GM06990 (cell line): ENCODE data around the gene ADCK2.

Source experiments
- DNase-seq: peaks from one replicate; pipeline ENCODE4 v3.0.0-alpha.2; 2011; ENCODE audit not compliant: insufficient read length; ENCODE audit errors: extremely low read depth
- H3K27me3 ChIP-seq: replicated peaks from 2 replicates; pipeline ENCODE4 v1.6.0; 2011; ENCODE audit warnings: low read length; ENCODE audit not compliant: control insufficient read depth, insufficient read depth
- H3K36me3 ChIP-seq: 2 replicates; pipeline ENCODE4 v1.5.1; 2011; ENCODE audit warnings: low read length; ENCODE audit not compliant: control insufficient read depth, insufficient read depth
- H3K4me3 ChIP-seq: replicated peaks from 2 replicates; pipeline ENCODE4 v1.5.1; 2011; ENCODE audit warnings: low read depth, mild to moderate bottlenecking, control low read depth, low read length
- CTCF ChIP-seq: IDR thresholded peaks from 2 replicates; pipeline ENCODE4 v1.5.1; 2011; ENCODE audit warnings: low read length, control low read depth, mild to moderate bottlenecking, inconsistent platforms; ENCODE audit not compliant: insufficient read depth, poor library complexity, severe bottlenecking

The ADCK2 gene

GRCh38 chr7:140744005-140744404, 71.3 kb downstream of the ADCK2 start:
- no peak for TF ChIP-seq CTCF
- Histone ChIP-seq H3K27me3 (no peaks in the 10 kb centered on the region), H3K4me3 (no peak overlapping the region), H3K36me3 (peaks cover 1% of the 10 kb centered on the region)
- no peak for DNase-seq
